Measurements from ENCODE around the gene FBXW8. TPM values are rescaled to one million over a fixed set of nuclear protein-coding genes. Genes with fewer than 3 reads are reported as not detected.

Gene FBXW8
- total and polyA plus RNA-seq, 2 donors (not counting 3 experiments of a cell fraction or from before 2014, with no cell fraction given) = 15.4 TPM

- no peak overlapping the region for H3K9ac ChIP-seq (replicated peaks; ENCODE audit: extremely low read depth, insufficient read depth, low read length)
- H3K4me2 ChIP-seq (ENCODE audit: insufficient read depth, low read length) = no peak overlapping the region
- H3K9me3 ChIP-seq (replicated peaks; ENCODE audit: control insufficient read depth, insufficient read depth, low read length) = no peaks in the 10 kb centered on the region
- no peaks in the 10 kb centered on the region for H4K20me1 ChIP-seq (replicated peaks; ENCODE audit: control insufficient read depth, extremely low read depth, insufficient read depth, low read length)
- peaks cover 0 to 2% of the 10 kb centered on the region in 2 experiments for H3K27me3 ChIP-seq (ENCODE audit: control insufficient read depth in 2 of 2, insufficient read depth in 2 of 2, low read length in 2 of 2)
- H3K4me1 ChIP-seq (ENCODE audit: control insufficient read depth, extremely low read depth, insufficient read depth, low read length) = no peaks in the 10 kb centered on the region
- no peak overlapping the region for H2AFZ ChIP-seq (ENCODE audit: low read depth, low read length)
- H3K9me1 ChIP-seq (replicated peaks; ENCODE audit: control insufficient read depth, extremely low read depth, insufficient read depth, low read length) = no peaks in the 10 kb centered on the region
- H3K36me3 ChIP-seq (ENCODE audit: control insufficient read depth in 2 of 2, extremely low read depth in 1 of 2, insufficient read depth in 2 of 2, low read length in 2 of 2) = no peaks in the 10 kb centered on the region
- H3K27ac ChIP-seq (ENCODE audit: insufficient read depth, low read depth, low read length) = no peak overlapping the region
- POLR2A ChIA-PET = no interaction called here
- TF ChIP-seq, protein P1, sequence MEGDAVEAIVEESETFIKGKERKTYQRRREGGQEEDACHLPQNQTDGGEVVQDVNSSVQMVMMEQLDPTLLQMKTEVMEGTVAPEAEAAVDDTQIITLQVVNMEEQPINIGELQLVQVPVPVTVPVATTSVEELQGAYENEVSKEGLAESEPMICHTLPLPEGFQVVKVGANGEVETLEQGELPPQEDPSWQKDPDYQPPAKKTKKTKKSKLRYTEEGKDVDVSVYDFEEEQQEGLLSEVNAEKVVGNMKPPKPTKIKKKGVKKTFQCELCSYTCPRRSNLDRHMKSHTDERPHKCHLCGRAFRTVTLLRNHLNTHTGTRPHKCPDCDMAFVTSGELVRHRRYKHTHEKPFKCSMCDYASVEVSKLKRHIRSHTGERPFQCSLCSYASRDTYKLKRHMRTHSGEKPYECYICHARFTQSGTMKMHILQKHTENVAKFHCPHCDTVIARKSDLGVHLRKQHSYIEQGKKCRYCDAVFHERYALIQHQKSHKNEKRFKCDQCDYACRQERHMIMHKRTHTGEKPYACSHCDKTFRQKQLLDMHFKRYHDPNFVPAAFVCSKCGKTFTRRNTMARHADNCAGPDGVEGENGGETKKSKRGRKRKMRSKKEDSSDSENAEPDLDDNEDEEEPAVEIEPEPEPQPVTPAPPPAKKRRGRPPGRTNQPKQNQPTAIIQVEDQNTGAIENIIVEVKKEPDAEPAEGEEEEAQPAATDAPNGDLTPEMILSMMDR (IDR thresholded peaks at IDR 0.05; ENCODE audit: extremely low read depth in 1 of 2, insufficient read depth in 1 of 2, low read depth in 1 of 2, low read length in 2 of 2) = no peak
- no peak for TF ChIP-seq JUN (IDR thresholded peaks at IDR 0.05; ENCODE audit: borderline replicate concordance, insufficient read depth, insufficient read length, low read depth)
- TF ChIP-seq EZH2 (IDR thresholded peaks at IDR 0.05; ENCODE audit: borderline replicate concordance, low read depth, low read length, severe bottlenecking) = no peak
- no peak for TF ChIP-seq POLR2A (IDR thresholded peaks at IDR 0.05; ENCODE audit: low read depth, low read length)
- TF ChIP-seq MYC (IDR thresholded peaks at IDR 0.05; ENCODE audit: low read depth, low read length) = no peak
- TF ChIP-seq, protein P2, sequence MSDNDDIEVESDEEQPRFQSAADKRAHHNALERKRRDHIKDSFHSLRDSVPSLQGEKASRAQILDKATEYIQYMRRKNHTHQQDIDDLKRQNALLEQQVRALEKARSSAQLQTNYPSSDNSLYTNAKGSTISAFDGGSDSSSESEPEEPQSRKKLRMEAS (IDR thresholded peaks at IDR 0.05; ENCODE audit: insufficient read depth, insufficient read length) = no peak
- no peak for TF ChIP-seq FOS (IDR thresholded peaks at IDR 0.05; ENCODE audit: borderline replicate concordance, insufficient read depth, low read length)
- CTCF ChIA-PET = no interaction called here
- dilution Hi-C loops (cut with MboI; ENCODE audit: extremely low pct_ligation_motif_present, low sequenced_read_pairs) = no loop called here
- H3K4me3 ChIP-seq (replicated peaks in 1 of 3; ENCODE audit: insufficient read depth in 1 of 3, low read depth in 1 of 3, low read length in 3 of 3) = no peak overlapping the region
- DNase-seq (ENCODE audit: low read depth, low spot score) (no peak), FAIRE-seq (no peak)
- no TSS peak for BruUV-seq (replicated peaks)
- intact Hi-C loops (cut with micrococcal nuclease) = no loop called here
- no peaks in the 10 kb centered on the region for H3K79me2 ChIP-seq (ENCODE audit: control insufficient read depth, insufficient read depth, low read length)
Measured at GRCh38 chr12:116891019-116891418, 19.7 kb upstream of the FBXW8 start.

All from endothelial cell of umbilical vein (primary cell).